HepG2 (cell line): Measurements from ENCODE around the gene PANK4. TPM values are rescaled to one million over a fixed set of nuclear protein-coding genes. Genes with fewer than 3 reads are reported as not detected.
A peak's percentile ranks its signal among the peaks of the same experiment; 100 is the strongest.

Source experiments
- CCDC6 ChIP-seq: sonication (generic); formaldehyde crosslinking; IDR thresholded peaks from 2 replicates; pipeline ENCODE4 v1.8.1; 2022; ENCODE audit warnings: mild to moderate bottlenecking, missing genetic modification reagents, moderate library complexity
- DR1 ChIP-seq: sonication (generic); formaldehyde crosslinking; IDR thresholded peaks from 2 replicates; pipeline ENCODE4 v1.8.0; 2021; ENCODE audit warnings: mild to moderate bottlenecking, missing genetic modification reagents, inconsistent platforms
- GFI1 ChIP-seq: sonication (generic); formaldehyde crosslinking; IDR thresholded peaks from 2 replicates; pipeline ENCODE4 v1.5.0; 2020; ENCODE audit warnings: missing genetic modification reagents, mild to moderate bottlenecking, borderline replicate concordance
- KLF6 ChIP-seq: IDR thresholded peaks from 2 replicates; pipeline ENCODE4 v1.8.0; 2016; ENCODE audit warnings: missing biosample characterization, missing genetic modification reagents
- MED13 ChIP-seq: sonication (generic); formaldehyde crosslinking; IDR thresholded peaks from 2 replicates; pipeline ENCODE4 v1.5.0; 2020; ENCODE audit warnings: missing genetic modification reagents
- RARA ChIP-seq: IDR thresholded peaks from 2 replicates; pipeline ENCODE4 v1.6.1; 2016; ENCODE audit warnings: missing genetic modification reagents, missing compliant biosample characterization
- RXRA ChIP-seq: sonication (generic); formaldehyde crosslinking; IDR thresholded peaks from 2 replicates; pipeline ENCODE4 v1.5.1; 2020; ENCODE audit warnings: missing genetic modification reagents
- RXRB ChIP-seq: IDR thresholded peaks from 2 replicates; pipeline ENCODE4 v1.6.1; 2016; ENCODE audit warnings: borderline replicate concordance, missing genetic modification reagents, missing compliant biosample characterization
- ZHX2 ChIP-seq, 2 experiments: sonication (generic) in 1 of 2; formaldehyde crosslinking in 1 of 2; IDR thresholded peaks; 2 replicates each; pipeline versions ENCODE4 v1.6.1 to v1.9.0; 2014 to 2022; ENCODE audit warnings: antibody characterized with exemption in 1 of 2, borderline replicate concordance in 1 of 2, inconsistent platforms in 1 of 2, low read depth in 1 of 2, missing genetic modification reagents in 1 of 2
- ZNF232 ChIP-seq: sonication (generic); formaldehyde crosslinking; IDR thresholded peaks from 2 replicates; pipeline ENCODE4 v1.4.0; 2020; ENCODE audit warnings: missing genetic modification reagents, borderline replicate concordance
- ZNF446 ChIP-seq: sonication (generic); formaldehyde crosslinking; IDR thresholded peaks from 2 replicates; pipeline ENCODE4 v1.5.0; 2020; ENCODE audit warnings: mild to moderate bottlenecking, missing genetic modification reagents
- ZNF572 ChIP-seq: sonication (generic); formaldehyde crosslinking; IDR thresholded peaks from 2 replicates; pipeline ENCODE4 v1.5.1; 2020; ENCODE audit warnings: mild to moderate bottlenecking, missing genetic modification reagents
- polyA plus RNA-seq, 8 experiments: library from polyadenylated mRNA; depleted of rRNA in 3 of 8; stranded (reverse) in 7 of 8; unstranded in 1 of 8; fragments of >200 nt; fragmentation: Illumina TruSeq in 4 of 8; extraction: Trizol in 4 of 8; gene quantifications; 2 replicates each; pipeline versions ENCODE4 v1.2.1 to v1.2.3, GENCODE V29; 2011 to 2016; ENCODE audit warnings: low read depth in 4 of 8, missing spikeins in 1 of 8, mixed read lengths in 1 of 8; ENCODE audit not compliant: insufficient read depth in 1 of 8
- total RNA-seq, 5 experiments: library from RNA; depleted of rRNA; stranded (reverse); fragments of >200 nt; fragmentation: Illumina TruSeq; extraction: Trizol; gene quantifications; 2 replicates each; pipeline ENCODE4 v1.2.3, GENCODE V29; 2016; ENCODE audit warnings: low read depth in 1 of 5
- TF ChIP-seq, protein P1 (sequence below): sonication (generic); formaldehyde crosslinking; IDR thresholded peaks from 2 replicates; pipeline ENCODE4 v1.4.0; 2020; ENCODE audit warnings: missing genetic modification reagents
- TF ChIP-seq, protein P2 (sequence below): sonication (generic); formaldehyde crosslinking; IDR thresholded peaks from 2 replicates; pipeline ENCODE4 v1.4.0; 2020; ENCODE audit warnings: missing genetic modification reagents, borderline replicate concordance

The PANK4 gene
- total and polyA plus RNA-seq, 2 of the 13 experiments (the other 11 are each of a cell fraction or from before 2014, with no cell fraction given) = 17.4 to 19.3 TPM

- TF ChIP-seq, protein P1, sequence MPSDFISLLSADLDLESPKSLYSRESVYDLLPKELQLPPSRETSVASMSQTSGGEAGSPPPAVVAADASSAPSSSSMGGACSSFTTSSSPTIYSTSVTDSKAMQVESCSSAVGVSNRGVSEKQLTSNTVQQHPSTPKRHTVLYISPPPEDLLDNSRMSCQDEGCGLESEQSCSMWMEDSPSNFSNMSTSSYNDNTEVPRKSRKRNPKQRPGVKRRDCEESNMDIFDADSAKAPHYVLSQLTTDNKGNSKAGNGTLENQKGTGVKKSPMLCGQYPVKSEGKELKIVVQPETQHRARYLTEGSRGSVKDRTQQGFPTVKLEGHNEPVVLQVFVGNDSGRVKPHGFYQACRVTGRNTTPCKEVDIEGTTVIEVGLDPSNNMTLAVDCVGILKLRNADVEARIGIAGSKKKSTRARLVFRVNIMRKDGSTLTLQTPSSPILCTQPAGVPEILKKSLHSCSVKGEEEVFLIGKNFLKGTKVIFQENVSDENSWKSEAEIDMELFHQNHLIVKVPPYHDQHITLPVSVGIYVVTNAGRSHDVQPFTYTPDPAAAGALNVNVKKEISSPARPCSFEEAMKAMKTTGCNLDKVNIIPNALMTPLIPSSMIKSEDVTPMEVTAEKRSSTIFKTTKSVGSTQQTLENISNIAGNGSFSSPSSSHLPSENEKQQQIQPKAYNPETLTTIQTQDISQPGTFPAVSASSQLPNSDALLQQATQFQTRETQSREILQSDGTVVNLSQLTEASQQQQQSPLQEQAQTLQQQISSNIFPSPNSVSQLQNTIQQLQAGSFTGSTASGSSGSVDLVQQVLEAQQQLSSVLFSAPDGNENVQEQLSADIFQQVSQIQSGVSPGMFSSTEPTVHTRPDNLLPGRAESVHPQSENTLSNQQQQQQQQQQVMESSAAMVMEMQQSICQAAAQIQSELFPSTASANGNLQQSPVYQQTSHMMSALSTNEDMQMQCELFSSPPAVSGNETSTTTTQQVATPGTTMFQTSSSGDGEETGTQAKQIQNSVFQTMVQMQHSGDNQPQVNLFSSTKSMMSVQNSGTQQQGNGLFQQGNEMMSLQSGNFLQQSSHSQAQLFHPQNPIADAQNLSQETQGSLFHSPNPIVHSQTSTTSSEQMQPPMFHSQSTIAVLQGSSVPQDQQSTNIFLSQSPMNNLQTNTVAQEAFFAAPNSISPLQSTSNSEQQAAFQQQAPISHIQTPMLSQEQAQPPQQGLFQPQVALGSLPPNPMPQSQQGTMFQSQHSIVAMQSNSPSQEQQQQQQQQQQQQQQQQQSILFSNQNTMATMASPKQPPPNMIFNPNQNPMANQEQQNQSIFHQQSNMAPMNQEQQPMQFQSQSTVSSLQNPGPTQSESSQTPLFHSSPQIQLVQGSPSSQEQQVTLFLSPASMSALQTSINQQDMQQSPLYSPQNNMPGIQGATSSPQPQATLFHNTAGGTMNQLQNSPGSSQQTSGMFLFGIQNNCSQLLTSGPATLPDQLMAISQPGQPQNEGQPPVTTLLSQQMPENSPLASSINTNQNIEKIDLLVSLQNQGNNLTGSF = 0 out of 2 replicates have a peak, but pooled peaks have one; percentile 38
- no peak for TF ChIP-seq ZNF572
- no peak for TF ChIP-seq RXRA (CRISPR knock-in tag)
- TF ChIP-seq, protein P2, sequence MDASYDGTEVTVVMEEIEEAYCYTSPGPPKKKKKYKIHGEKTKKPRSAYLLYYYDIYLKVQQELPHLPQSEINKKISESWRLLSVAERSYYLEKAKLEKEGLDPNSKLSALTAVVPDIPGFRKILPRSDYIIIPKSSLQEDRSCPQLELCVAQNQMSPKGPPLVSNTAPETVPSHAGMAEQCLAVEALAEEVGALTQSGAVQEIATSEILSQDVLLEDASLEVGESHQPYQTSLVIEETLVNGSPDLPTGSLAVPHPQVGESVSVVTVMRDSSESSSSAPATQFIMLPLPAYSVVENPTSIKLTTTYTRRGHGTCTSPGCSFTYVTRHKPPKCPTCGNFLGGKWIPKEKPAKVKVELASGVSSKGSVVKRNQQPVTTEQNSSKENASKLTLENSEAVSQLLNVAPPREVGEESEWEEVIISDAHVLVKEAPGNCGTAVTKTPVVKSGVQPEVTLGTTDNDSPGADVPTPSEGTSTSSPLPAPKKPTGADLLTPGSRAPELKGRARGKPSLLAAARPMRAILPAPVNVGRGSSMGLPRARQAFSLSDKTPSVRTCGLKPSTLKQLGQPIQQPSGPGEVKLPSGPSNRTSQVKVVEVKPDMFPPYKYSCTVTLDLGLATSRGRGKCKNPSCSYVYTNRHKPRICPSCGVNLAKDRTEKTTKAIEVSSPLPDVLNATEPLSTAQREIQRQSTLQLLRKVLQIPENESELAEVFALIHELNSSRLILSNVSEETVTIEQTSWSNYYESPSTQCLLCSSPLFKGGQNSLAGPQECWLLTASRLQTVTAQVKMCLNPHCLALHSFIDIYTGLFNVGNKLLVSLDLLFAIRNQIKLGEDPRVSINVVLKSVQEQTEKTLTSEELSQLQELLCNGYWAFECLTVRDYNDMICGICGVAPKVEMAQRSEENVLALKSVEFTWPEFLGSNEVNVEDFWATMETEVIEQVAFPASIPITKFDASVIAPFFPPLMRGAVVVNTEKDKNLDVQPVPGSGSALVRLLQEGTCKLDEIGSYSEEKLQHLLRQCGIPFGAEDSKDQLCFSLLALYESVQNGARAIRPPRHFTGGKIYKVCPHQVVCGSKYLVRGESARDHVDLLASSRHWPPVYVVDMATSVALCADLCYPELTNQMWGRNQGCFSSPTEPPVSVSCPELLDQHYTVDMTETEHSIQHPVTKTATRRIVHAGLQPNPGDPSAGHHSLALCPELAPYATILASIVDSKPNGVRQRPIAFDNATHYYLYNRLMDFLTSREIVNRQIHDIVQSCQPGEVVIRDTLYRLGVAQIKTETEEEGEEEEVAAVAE (CRISPR knock-in tag) = 0 out of 2 replicates have a peak, but pooled peaks have one; percentile 38
- TF ChIP-seq ZNF232 (CRISPR knock-in tag) = 0 out of 2 replicates have a peak, but pooled peaks have one; percentile 55
- TF ChIP-seq RARA (CRISPR knock-in tag) = peak; percentile 39
- TF ChIP-seq KLF6 (CRISPR knock-in tag) = peak; percentile 68; the same call in 1 of the 2 replicates
- no peak for TF ChIP-seq GFI1 (CRISPR knock-in tag)
- TF ChIP-seq CCDC6 (CRISPR knock-in tag) = no peak
- 0 out of 2 replicates have a peak, but pooled peaks have one; percentile 14 for TF ChIP-seq RXRB (CRISPR knock-in tag)
- TF ChIP-seq MED13 = 0 out of 2 replicates have a peak, but pooled peaks have one; percentile 50
- TF ChIP-seq DR1 (CRISPR knock-in tag) = no peak
- 0 out of 2 replicates have a peak, but pooled peaks have one; percentile 5 for TF ChIP-seq ZNF446 (CRISPR knock-in tag)
- no peak for TF ChIP-seq ZHX2 (IDR thresholded peaks at IDR 0.05; ENCODE audit: low read depth)
- 0 out of 2 replicates have a peak, but pooled peaks have one; percentile 39 for TF ChIP-seq ZHX2 (CRISPR knock-in tag; IDR thresholded peaks at IDR 0.05; ENCODE audit: borderline replicate concordance)
Measured at GRCh38 chr1:2468041-2468472, 58.3 kb downstream of the PANK4 start (continued).
